ENCODE data around the gene FOXO3. TPM values are rescaled to one million over a fixed set of nuclear protein-coding genes. Genes with fewer than 3 reads are reported as not detected.

The FOXO3 gene
- total RNA-seq, 1 experiment from 2014 or later: 22.3 TPM

DNA sequence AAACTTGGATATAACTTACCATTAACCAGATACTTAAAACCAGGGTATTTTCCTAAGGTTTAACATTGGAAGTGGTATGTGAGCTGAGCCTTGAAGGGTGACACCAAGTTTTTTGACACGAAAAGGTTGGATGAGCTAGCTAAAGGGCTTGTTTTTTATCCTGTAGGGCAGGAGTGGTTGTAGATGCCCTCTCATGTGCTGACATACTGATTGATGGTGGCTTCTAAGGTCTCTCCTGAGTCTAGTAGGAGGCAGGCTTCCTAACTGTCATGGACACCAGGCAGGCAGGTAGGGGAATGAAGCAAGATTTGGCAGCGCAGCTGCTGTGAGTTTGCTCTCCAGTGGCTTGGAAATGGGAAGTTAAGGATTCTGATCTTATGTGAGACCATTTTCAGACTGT is 66.1 kb downstream of the FOXO3 start:
- no peak for DNase-seq (ENCODE audit: low spot score)

DNA sequence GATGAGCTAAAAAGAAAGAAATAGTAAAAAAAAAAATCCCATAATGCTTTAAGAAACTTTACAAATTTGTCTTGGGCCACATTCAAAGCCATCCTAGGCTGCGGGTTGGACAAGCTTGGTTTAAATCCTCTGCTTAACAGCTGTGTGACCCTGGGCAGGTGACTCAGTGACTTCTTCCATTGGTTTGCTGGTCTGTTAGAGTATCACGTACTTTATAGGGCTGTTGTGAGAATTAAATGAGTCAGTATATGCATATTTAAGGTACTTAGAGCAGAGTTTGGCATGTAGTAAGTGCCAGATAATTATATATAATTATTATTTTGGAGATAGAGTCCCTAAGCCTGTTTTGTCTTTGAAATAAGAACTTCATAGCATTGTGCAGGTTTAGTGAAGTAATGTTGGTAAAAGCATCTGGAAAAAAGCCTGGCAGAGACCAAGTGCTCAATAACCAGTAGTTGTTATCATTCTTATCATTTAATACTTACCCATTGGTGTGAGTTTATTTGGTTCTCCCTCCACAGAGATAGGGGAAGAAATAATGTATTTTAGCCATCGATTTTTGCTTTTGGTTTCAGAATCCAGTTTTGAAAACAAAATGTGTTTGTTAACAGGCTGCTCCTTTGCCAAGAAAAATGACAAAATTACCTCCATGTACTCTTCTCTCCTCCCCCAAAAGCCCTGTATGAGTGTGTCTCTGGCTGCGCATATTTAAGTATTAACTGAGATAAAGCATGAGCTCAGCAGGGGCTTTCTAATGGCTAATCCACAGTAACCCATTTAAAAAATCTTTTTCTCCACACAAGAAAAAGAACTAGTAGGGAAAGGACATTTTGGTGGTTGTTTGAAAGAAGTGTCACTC is 67.2 kb downstream of the FOXO3 start:
- DNase-seq (ENCODE audit: low spot score): no peak

DNA sequence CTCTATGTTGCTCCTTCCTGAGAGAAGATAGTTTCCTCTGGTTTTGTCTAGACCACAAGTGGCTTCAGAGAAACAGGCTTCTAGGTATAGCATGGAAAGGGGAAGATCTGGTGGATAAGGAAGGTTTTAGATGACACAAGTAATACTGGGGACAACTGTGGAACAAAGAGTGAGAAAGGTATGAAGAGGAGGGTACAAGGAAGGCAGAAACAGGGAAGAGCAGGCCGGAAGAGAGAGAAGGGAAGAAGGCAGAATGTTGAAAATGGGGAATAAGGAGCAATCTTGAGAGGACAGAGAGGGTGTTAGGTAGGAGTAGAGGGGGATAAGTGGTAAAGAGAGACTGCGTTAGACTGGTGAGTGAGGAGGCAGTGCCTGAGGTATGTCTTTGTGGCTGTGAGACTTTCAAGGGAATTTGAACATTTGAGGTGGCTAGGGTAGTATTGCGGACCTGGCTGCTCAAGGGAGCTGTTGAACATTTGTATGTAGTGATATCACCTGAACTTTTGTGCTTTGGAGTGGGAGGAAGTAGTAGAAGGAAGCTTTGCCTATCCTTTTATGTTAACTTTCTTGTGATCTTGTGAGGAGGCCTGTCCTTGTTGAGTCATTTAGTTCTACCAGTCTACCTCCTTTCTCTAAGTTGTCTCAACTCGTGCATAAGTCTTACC is 69.5 kb downstream of the FOXO3 start:
- DNase-seq (ENCODE audit: low spot score): no peak

DNA sequence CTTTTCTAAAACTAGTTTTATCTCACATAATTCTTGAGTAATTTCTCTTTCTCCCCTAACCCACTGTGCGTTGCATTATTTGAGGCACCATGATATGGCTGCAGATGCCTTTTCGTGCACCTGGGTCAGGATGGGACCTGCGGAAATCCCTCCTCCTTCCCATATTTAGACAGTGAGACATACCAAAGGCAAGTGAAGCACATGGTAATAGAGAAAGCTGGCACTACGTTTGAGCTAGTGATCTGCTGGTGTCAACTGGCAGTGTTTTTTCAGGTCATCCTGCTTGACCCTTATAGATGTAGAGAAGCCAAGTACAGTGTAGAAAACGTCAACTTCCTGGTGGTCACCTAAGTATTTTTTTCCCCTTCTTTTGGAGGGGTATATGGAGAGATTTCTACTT is 71.7 kb downstream of the FOXO3 start:
- DNase-seq (ENCODE audit: low spot score): no peak

DNA sequence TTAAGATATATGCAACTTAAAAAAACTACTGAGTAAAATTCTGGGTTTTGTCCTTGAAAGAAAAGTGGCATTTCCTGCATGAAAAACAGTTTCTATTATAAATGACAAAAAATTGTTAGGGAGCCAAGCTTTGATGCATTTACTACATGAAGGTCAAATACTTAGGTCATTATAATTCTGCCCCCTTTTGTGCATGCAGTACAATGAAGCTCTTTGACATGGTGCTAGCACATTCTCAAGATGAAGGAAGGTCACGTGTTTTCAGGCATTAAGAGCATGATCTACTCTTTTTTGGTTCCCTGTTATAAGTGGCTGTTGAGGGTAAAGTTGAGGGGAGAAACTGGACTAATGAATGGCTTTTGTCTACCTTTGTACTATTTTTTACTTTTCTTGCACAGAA is 72.7 kb downstream of the FOXO3 start:
- no peak for DNase-seq (ENCODE audit: low spot score)

DNA sequence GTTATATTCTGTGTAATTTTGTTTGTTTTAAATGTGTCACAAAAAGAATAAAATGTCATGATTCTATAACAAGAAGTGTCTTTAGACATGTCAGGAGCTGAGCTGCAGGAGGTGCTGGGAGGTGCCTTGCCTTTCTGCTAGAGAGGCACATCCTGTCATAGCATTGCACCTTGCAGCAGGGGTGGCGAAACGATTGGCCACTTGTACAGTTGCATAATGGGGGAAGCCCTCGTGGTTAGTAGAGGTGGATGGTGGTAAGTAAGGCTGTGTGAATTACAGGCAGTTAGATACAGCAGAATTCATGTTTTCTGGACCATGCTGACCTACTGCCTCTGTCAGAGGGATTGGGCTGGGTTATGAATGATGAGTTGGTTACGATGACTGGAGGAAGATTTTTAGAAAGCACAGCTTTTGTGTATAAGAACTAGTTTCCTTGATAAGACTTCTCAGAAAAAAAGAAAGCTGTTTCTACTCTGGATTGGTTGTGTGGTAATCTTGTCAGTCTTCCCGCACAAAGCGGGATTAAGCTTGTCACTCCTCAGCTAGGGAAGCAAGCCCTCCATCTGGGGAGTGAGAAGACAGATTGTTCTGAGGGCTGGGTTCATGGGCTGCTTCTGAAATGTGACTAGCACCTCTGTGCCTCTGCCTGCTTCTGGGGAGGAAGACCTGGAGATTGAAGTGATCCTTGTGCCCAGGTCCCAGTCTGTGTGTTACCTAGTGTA is 74.9 kb downstream of the FOXO3 start:
- DNase-seq (ENCODE audit: low spot score): no peak

DNA sequence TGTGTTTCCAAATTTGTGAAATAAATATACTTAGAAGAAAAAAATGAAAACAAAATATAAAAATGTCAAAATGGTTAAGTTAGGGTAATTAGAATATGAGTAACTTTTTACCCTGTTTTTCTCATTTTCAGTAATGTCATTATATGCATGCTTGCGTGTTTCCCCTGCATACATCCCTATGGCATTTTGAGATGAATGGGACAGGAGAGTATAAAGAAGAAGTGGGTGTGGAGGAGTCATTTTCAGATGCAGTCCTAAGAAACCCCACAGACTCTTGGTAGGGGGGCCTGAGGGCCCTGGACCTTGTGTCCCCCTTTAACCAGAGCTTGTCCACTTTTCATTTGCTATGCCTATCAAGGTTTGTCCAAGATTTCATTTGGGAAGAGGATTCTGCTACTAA is 77.2 kb downstream of the FOXO3 start:
- DNase-seq (ENCODE audit: low spot score): no peak

DNA sequence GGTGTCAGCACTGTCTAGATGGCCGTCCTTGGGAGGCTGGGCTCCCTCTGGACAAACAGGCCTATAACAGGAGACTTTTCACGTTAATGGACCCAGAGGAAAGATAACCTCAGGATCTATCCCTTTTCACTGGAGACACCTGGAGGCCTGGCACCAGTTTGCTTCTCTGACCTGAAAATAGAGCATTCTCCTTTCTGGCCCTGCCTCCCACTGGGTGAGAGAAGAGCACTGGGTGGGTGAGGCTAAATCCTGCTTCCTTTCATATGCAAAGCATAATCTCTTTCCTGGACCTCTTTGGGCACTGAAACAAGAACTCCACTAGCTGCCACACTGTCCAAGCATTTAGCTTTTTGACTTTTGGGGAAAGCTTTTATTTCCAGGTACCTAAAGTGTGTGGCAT is 78.3 kb downstream of the FOXO3 start:
- DNase-seq (ENCODE audit: low spot score): no peak

DNA sequence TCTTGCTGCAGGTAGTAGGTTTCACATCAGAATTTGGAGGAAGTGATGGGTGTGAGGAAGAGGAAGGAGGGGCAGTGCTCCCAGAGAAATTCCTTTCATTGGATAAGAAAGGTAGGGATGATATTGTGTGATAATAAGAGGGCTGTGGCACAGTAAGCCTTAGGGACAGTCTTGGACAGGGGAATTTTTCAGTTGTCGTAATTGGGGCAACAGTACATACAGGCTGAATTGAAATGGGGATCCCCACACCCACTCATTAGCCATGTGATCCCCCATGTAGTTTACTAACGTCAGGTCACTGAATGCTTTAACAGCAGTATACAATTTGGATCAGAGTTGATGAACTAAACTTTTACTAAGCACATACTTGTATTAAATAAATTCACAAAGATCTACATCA is 79.4 kb downstream of the FOXO3 start:
- no peak for DNase-seq (ENCODE audit: low spot score)

DNA sequence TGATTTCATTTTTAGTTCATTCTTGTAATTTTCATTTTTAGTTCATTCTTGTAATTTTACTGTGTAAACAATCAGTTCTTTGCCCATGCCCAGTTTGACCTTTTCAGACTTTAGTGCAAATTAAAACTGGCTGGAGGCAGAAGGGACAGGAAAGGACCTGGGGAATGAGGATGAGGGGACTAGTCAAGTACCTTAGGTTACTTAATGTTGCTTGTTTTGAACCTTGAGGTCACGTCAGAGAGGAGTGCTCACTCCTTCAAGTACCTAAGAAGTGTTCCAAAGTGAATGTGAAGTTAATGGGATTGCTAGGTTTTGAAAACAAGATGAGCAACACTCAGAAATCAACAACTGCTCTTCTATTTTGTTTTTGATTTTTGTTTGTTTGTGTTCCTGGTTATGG is 82.5 kb downstream of the FOXO3 start:
- no peak for DNase-seq (ENCODE audit: low spot score)

DNA sequence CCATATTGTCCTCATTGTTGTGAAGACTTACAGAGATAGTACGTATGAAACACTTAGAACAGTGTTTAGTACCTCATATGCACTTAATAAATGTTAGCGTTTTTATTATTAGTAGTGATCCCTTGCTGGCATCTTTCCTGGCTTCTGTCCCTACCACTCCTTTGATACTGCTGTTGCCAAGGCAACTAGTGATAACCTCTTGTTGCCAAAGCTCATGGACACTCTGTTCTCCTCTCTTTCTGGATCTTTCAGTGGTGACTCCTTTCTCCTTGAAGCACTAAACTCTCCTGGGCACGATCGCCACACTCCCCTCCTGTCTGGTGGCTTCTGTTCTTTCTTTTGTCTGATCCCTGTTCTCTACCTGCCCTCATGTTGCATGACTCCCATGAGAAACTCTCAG is 83.5 kb downstream of the FOXO3 start:
- no peak for DNase-seq (ENCODE audit: low spot score)

DNA sequence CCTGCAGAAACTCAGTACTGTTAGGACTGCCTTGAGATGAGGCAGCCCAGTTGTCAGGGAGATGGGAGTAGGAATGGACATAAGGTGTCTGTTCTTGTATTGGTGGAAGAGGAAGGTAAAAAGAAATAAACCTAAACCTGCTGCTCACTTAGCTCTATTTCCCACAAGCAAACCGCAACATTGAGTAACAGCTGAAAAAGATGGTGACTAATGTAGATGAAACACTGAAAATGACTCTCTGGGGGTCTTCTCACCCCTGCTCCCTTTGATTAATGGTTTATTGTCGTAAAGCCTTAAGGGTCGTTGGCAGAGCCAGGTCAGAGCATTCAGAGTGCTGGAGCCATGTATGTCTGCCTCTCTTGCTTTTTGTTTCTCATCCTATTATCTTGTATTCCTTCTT is 87.5 kb downstream of the FOXO3 start:
- no peak for DNase-seq (ENCODE audit: low spot score)

DNA sequence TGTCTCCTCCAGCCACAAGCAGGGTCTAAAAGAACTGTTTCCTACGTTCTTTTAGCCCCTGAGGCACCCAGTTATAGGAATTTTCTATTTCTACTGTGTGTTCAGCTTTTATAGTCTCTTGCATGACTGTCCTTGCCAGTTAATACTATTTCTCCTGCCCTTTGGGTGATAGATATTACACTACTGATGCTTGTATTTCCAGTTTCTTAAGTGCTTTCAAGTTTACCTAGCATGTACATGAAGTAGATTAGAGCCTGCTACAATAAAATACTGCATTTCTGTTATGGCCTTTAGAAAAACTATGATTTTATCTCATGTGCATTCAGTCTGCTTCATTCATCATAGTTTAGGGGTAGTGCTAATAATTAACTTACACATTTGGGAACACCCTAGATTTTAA is 89.6 kb downstream of the FOXO3 start:
- DNase-seq (ENCODE audit: low spot score): no peak

DNA sequence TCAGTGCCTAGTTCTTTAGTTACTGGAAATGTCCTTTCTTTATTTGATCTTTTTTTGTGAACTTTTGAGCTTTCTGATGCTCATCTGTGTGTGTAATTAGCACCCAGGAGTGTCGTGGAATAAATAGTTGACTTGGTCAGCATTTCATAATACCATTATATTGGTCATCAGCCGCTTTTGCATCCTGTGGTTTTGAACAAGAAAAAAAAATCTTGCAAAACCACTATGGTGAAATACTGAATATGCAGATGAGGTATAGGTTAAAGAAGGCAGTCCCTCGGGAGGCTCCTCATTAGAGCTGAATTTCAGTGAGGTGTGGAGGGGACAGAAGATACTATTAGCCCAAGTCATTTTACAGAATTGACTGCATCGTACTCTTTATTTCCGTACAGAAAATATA is 90.1 kb downstream of the FOXO3 start:
- DNase-seq (ENCODE audit: low spot score): no peak

DNA sequence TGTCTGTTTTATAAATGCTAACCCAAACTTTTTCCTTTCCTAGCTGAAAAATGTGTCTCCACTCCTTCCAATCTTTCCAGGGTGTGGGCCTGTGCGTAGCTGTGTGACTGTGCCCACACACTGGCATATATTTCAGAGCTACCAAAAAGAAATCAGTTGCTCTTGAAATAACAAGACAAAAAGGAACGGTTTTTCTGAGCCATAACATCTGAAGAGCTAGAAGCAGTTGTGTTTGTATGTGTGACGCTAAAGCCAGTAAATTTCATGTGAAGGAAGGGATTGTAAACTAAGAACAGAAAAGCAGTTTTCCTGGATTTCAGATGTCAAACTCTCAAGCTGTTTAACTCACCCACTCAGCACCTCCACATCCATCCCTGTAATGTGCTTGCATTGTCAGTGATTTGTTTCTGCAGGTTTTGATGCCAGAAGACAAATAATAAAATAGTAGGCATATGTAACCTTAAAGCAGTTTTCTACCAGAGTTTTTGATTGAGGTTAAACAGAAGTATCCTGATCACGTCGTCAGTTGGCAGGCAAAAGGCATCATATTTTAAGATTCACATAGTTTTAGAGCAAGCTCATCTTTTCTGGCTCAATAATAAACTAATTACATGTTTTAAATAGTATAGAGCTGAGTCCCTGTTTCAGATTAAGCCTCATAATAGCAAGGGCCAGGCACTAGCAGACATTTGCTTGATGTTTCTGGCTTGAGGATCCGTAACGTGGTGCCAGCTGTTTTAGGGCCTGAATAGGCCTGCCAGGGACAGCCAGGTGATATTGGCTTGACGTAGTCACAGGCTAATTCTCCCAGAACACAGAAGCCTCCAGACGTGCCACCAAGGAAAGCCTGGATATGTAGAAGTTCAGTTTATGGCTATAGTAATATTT is 90.9 kb downstream of the FOXO3 start:
- no peak for DNase-seq (ENCODE audit: low spot score)

DNA sequence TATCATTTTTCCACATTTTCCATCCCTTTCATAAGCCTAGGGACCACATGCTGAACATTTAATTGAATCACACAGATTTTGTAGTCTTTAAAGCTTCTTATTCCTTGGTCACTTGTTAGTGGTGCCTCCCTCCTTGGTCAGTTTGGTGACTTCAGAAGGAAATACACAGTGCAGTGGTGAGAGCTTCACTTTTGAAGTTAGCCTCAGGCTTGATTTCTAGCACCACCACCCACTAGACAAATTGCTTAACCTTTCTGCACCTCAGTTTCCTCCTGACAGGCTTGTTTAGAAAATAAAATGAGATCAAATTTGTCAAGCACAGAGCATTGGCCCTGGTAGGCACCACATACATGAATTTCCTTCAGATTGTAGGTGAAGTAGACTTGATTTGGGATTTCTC is 91.7 kb downstream of the FOXO3 start:
- no peak for DNase-seq (ENCODE audit: low spot score)

DNA sequence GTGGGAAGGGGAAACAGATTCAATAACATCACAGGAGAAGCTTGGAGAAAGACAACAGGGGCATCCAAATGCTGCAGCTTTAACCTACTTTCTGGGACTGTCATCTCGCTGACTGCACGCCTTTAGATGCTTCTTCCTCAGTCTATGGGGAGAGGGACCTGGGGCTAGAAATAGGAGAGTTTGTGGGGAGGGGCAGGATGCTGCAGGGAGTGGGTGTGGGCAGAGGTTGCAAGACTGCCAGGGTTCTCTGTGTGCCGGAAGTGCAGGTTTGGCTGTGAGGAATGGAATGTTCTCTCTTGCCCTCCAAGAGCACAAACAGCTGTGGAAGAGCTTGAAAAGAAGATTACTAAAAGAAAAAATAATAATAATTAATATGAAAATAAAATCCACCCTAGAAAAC is 93.2 kb downstream of the FOXO3 start:
- no peak for DNase-seq (ENCODE audit: low spot score)

DNA sequence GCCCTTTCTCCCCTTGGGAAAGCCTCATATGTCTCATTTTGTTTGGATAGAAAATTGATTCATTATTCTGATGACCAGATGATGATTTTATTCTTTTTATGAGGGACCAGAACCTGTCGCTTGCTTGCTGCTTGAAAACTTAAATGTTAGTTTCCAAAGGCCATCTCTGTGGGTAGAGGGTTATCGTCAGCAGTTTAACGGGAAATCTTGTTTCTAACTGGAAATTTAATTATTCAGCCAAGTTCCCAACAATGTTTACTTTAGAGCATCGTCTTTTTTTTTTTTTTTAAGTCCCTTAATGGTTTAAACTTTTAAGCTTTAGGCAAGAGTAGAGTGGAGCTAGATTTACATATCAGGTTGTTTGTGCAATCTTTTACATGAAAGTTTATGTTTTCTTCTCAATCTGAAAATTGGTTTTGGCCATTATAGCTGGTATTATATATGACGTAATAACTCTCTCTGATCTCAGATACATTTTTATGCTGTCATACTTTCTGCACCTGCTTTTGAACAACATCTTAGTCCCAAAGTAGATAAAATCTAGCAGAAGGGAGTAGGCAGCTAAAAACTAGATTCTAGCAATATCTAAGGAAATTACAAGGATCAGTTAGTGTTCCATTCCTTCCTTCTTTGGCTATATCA is 93.9 kb downstream of the FOXO3 start:
- DNase-seq (ENCODE audit: low spot score): no peak

DNA sequence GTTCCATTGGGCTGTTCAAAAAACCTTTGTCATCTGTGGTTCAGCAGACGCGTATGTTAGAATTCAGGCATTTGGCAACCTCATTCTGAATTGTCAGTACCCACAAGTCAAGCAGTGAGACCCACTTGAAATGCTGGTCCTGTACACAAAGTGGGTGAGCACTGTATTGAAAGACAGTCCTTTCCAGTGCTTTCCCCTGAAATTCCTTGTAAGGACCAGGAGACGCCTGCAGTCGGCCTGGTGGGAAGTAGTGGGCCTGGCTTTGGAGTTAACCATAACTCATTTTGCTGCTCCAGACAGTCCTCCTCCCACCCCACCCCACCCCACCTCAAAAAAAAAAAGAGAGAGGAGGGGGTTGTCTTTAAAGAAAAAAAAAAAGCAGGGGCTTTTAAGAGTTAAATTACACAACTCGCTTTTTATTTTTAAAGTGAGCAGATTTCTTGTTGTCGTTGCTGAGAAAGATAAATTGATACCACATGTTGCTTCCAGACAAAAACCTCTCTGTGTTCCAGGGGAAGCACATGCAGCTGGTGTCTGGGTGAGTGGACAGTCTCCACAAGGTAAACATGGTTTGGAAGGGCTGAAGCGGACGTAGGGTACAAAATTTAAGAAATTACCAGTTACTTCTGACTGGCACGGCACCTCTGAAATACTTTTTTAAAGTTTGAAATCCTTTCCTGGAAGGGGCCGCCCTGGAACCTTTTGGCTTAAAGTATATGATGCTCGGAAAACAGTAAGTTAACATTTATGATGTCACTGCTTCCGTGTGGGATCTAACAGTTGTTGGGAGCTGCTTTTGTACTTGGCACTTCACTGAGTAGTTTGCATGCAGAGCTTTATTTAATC is 95.3 kb downstream of the FOXO3 start:
- DNase-seq (ENCODE audit: low spot score): no peak

DNA sequence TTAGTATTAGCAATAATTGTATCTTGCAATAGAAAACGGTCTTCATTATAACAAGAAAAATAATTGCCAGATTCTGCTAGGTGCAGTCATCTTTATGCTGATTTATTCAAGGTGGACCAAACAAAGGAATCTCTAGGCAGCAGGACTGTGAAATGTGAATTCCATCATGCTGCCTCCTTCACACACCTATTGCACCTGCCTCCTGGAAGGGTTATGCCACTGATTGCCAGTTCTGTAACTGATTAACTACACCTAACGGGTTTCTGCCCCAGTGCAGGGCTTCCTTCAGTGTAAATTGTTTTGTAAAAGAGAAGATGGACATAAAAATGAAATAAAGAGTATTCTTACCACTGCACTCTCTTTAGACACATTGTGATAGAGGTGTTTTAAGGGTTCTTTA is 96.1 kb downstream of the FOXO3 start:
- peak; percentile 10 for DNase-seq (ENCODE audit: low spot score)

All from HT-29 (cell line).